CD4-positive, alpha-beta T cell treated with Interleukin-2 at 100 ng/mL for 4 hours (primary cell): Measurements from ENCODE around the gene SRCIN1.
A peak's percentile ranks its signal among the peaks of the same experiment; 100 is the strongest.
"Not testable (repeated sequence)": the region's sequence is repeated elsewhere in the genome, so short reads cannot be mapped to it uniquely, and the experiment has no call there.

ENCODE experiments used
- DNase-seq: peaks from one replicate; pipeline ENCODE4 v3.0.0-alpha.2; 2020; ENCODE audit warnings: low spot score

SRCIN1 gene

GRCh38 chr17:38605841-38606645 lies at the start of gene SRCIN1:
Gene SRCIN1, minus strand, starts transcription at chr17:38605952. Its CDS starts 247 bp downstream, at chr17:38605705.
- DNase-seq, result peak; percentile 52

GRCh38 chr17:38654411-38655398 lies 49.0 kb upstream of the SRCIN1 start:
- no peak for DNase-seq

GRCh38 chr17:38653679-38654078 lies 47.9 kb upstream of the SRCIN1 start:
- no peak for DNase-seq

GRCh38 chr17:38653230-38653629 lies 47.5 kb upstream of the SRCIN1 start:
- DNase-seq, result no peak

GRCh38 chr17:38650653-38651173 lies 45.0 kb upstream of the SRCIN1 start:
- DNase-seq, result not testable (repeated sequence)

GRCh38 chr17:38637951-38638350 lies 32.2 kb upstream of the SRCIN1 start:
- no peak for DNase-seq

GRCh38 chr17:38636054-38636453 lies 30.3 kb upstream of the SRCIN1 start:
- no peak for DNase-seq

GRCh38 chr17:38632334-38632733 lies 26.6 kb upstream of the SRCIN1 start:
- no peak for DNase-seq

- no peak for DNase-seq
These were observed 22.7 kb upstream of the SRCIN1 start for GRCh38 chr17:38628441-38628840.

GRCh38 chr17:38627957-38628356 lies 22.2 kb upstream of the SRCIN1 start:
- no peak for DNase-seq

GRCh38 chr17:38626606-38627226 lies 21.0 kb upstream of the SRCIN1 start:
- DNase-seq, result not testable (repeated sequence)

- DNase-seq, result no peak
These were observed 19.7 kb upstream of the SRCIN1 start for GRCh38 chr17:38625482-38625881.

- DNase-seq, result not testable (repeated sequence)
These were observed 19.1 kb upstream of the SRCIN1 start for GRCh38 chr17:38624782-38625355.

- no peak for DNase-seq
These were observed 15.8 kb upstream of the SRCIN1 start for GRCh38 chr17:38621538-38621937.

GRCh38 chr17:38620551-38621277 lies 15.0 kb upstream of the SRCIN1 start:
- no peak for DNase-seq

- DNase-seq, result no peak
These were observed 14.3 kb upstream of the SRCIN1 start for GRCh38 chr17:38619937-38620550.

GRCh38 chr17:38619451-38619795 lies 13.7 kb upstream of the SRCIN1 start:
- no peak for DNase-seq

GRCh38 chr17:38617967-38618760 lies 12.4 kb upstream of the SRCIN1 start:
- DNase-seq, result no peak

GRCh38 chr17:38617074-38617860 lies 11.5 kb upstream of the SRCIN1 start:
- DNase-seq, result no peak
